Loucy (cell line): ENCODE measurements around the gene DBF4B.
"Not testable (repeated sequence)": the region's sequence is repeated elsewhere in the genome, so short reads cannot be mapped to it uniquely, and the experiment has no call there.

Experiments
- H2AFZ ChIP-seq: fragments of 200-600 bp; sonication (generic); 2 replicates; pipeline ENCODE4 v1.6.0; 2016; ENCODE audit warnings: antibody characterized with exemption, mild to moderate bottlenecking, low read length, moderate library complexity
- H3F3A ChIP-seq: fragments of 200-600 bp; 2 replicates; pipeline ENCODE4 v1.6.0; 2016; ENCODE audit warnings: antibody characterized with exemption, low read depth, mild to moderate bottlenecking
- H3K27me3 ChIP-seq: fragments of 200-600 bp; sonication (generic); 2 replicates; pipeline ENCODE4 v1.6.1; 2014; ENCODE audit warnings: low read length, mild to moderate bottlenecking; ENCODE audit not compliant: insufficient read depth, poor library complexity, severe bottlenecking
- H3K36me3 ChIP-seq: fragments of 200-600 bp; sonication (generic); 2 replicates; pipeline ENCODE4 v1.6.1; 2016; ENCODE audit warnings: low read length; ENCODE audit not compliant: insufficient read depth
- H3K4me1 ChIP-seq: fragments of 200-600 bp; sonication (generic); 2 replicates; pipeline ENCODE4 v1.5.1; 2014; ENCODE audit warnings: low read length, mild to moderate bottlenecking; ENCODE audit not compliant: insufficient read depth, poor library complexity, severe bottlenecking
- H3K4me2 ChIP-seq: fragments of 200-600 bp; sonication (generic); 2 replicates; pipeline ENCODE4 v1.6.0; 2014; ENCODE audit warnings: antibody characterized with exemption, low read length, low read depth, mild to moderate bottlenecking; ENCODE audit not compliant: poor library complexity, severe bottlenecking
- H3K4me3 ChIP-seq: fragments of 200-600 bp; sonication (generic); 2 replicates; pipeline ENCODE4 v1.5.1; 2014; ENCODE audit warnings: low read length, mild to moderate bottlenecking, mixed read lengths; ENCODE audit not compliant: poor library complexity, severe bottlenecking
- H3K79me2 ChIP-seq: fragments of 200-600 bp; sonication (generic); 2 replicates; pipeline ENCODE4 v1.6.1; 2014; ENCODE audit warnings: low read length; ENCODE audit not compliant: insufficient read depth
- H3K9ac ChIP-seq: fragments of 200-600 bp; sonication (generic); 2 replicates; pipeline ENCODE4 v1.6.0; 2014; ENCODE audit warnings: mild to moderate bottlenecking, low read depth, low read length, moderate library complexity; ENCODE audit not compliant: poor library complexity, severe bottlenecking
- H3K9me2 ChIP-seq: fragments of 200-600 bp; sonication (generic); replicated peaks from 2 replicates; pipeline ENCODE4 v1.6.1; 2016; ENCODE audit warnings: low read depth, low read length, mixed read lengths
- H3K9me3 ChIP-seq: fragments of 200-600 bp; sonication (generic); 2 replicates; pipeline ENCODE4 v1.6.1; 2014; ENCODE audit warnings: mild to moderate bottlenecking, antibody characterized with exemption, low read length, low read depth; ENCODE audit not compliant: insufficient read depth
- H4K20me1 ChIP-seq: fragments of 200-600 bp; sonication (generic); 2 replicates; pipeline ENCODE4 v1.6.0; 2014; ENCODE audit warnings: antibody characterized with exemption, low read length, mild to moderate bottlenecking; ENCODE audit not compliant: insufficient read depth, poor library complexity, severe bottlenecking
- CTCF ChIP-seq: fragments of 200-600 bp; sonication (generic); conservative IDR thresholded peaks from 2 replicates; pipeline ENCODE4 v1.5.1; 2014; ENCODE audit warnings: mild to moderate bottlenecking, antibody characterized with exemption, low read length
- EZH2phosphoT487 ChIP-seq: fragments of 200-600 bp; IDR thresholded peaks from 2 replicates; pipeline ENCODE4 v1.6.1; 2018; ENCODE audit warnings: antibody characterized with exemption, mild to moderate bottlenecking, moderate library complexity, borderline replicate concordance

Gene DBF4B

DNA sequence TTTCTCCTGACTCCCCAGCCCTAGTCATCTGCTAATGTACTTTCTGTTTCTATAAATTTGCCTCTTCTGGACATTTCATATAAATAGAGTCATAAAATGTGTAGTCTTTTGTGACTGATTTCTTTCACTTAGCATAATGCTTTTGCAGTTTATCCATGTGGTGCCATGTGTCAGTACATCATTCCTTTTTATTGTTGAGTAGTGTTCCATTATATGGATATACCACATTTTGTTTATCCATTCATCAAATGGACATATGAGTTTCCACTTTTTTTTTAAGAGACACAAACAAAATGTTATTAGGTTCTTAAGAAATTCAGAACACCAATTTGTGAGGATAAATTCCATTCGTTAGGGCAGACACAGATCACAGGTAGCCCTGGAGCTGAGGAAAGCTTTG lies 11.0 kb downstream of the DBF4B start:
- no peak for TF ChIP-seq EZH2phosphoT487
- no peak for TF ChIP-seq CTCF
- H3K9me3 ChIP-seq = no peaks in the 10 kb centered on the region
- no peak overlapping the region for H2AFZ ChIP-seq
- H3K36me3 ChIP-seq = peaks cover 14% of the 10 kb centered on the region; the same call in 1 of the 2 replicates
- H3K4me2 ChIP-seq = no peak overlapping the region
- H3K9ac ChIP-seq = no peak overlapping the region
- no peaks in the 10 kb centered on the region for H3K4me1 ChIP-seq
- no peaks in the 10 kb centered on the region for H3K9me2 ChIP-seq
- no peaks in the 10 kb centered on the region for H3F3A ChIP-seq
- no peak overlapping the region for H3K4me3 ChIP-seq
- no peaks in the 10 kb centered on the region for H3K27me3 ChIP-seq
- H4K20me1 ChIP-seq = no peaks in the 10 kb centered on the region
- no peaks in the 10 kb centered on the region for H3K79me2 ChIP-seq

GRCh38 chr17:44722254-44722653 lies 13.8 kb downstream of the DBF4B start:
- Histone ChIP-seq H3K4me2 (no peak overlapping the region), H3K9me3 (no peaks in the 10 kb centered on the region), H3K36me3 (peaks cover 19% of the 10 kb centered on the region; the same call in 1 of the 2 replicates), H4K20me1 (no peaks in the 10 kb centered on the region), H3K79me2 (no peaks in the 10 kb centered on the region), H3F3A (no peaks in the 10 kb centered on the region), H3K9me2 (no peaks in the 10 kb centered on the region), H2AFZ (no peak overlapping the region), H3K9ac (no peak overlapping the region), H3K4me3 (no peak overlapping the region), H3K4me1 (no peaks in the 10 kb centered on the region), H3K27me3 (no peaks in the 10 kb centered on the region)
- no peak for TF ChIP-seq CTCF
- no peak for TF ChIP-seq EZH2phosphoT487

DNA sequence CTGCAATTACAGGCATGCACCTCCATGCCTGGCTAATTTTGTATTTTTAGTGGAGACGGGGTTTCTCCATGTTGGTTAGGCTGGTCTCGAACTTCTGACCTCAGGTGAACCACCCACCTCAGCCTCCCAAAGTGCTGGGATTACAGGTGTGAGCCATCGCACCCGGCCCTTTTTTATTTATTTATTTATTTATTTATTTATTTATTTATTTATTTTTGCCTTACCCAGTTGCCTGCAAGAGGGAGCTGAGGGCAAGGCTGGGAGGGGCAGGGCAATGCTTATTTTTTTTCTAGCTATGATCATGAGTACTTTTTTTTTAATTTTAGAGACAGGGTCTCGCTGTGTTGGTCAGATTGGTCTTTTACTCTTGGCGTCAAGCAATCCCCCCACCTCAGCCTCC lies 17.7 kb downstream of the DBF4B start:
- not testable (repeated sequence) for H3K4me1 ChIP-seq, H3K79me2 ChIP-seq, H3K9me2 ChIP-seq, H3K9me3 ChIP-seq, H3K27me3 ChIP-seq, H2AFZ ChIP-seq, H3K4me3 ChIP-seq, H3K4me2 ChIP-seq, H3K9ac ChIP-seq, H3F3A ChIP-seq, H4K20me1 ChIP-seq
- H3K36me3 ChIP-seq = peaks cover 40% of the 10 kb centered on the region; the same call in 1 of the 2 replicates

DNA sequence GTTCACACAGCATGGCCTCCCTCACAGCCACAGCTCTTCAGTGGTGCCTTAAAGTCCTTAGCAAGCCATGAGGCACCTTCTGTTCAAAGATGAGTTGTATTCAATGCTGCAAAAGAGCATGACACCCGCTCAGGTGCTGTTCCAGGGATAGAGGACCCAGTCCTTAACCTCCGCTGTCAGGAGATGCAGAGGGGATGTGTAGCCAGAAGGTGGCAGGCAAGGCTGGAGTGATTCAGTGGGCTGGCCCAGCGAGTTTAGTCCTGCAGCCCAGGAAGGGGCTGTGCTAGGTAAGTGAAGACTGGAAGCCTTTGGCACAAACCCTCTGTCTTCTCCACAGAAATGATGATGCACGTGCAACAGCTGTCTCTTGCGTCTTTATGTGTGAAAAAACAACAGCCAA lies 25.3 kb downstream of the DBF4B start:
- H3K9ac ChIP-seq = no peak overlapping the region
- no peak overlapping the region for H2AFZ ChIP-seq
- H3K4me1 ChIP-seq = no peaks in the 10 kb centered on the region
- no peak overlapping the region for H3K4me2 ChIP-seq
- H3K9me3 ChIP-seq = no peaks in the 10 kb centered on the region
- TF ChIP-seq CTCF (peak; percentile 65), EZH2phosphoT487 (no peak)
- H3K36me3 ChIP-seq = peaks cover 30% of the 10 kb centered on the region; the same call in 1 of the 2 replicates
- H3K27me3 ChIP-seq = no peaks in the 10 kb centered on the region
- no peaks in the 10 kb centered on the region for H4K20me1 ChIP-seq
- H3F3A ChIP-seq = no peaks in the 10 kb centered on the region
- no peaks in the 10 kb centered on the region for H3K79me2 ChIP-seq
- no peaks in the 10 kb centered on the region for H3K9me2 ChIP-seq
- H3K4me3 ChIP-seq = no peak overlapping the region
